WTC11 (cell line): Measurements from ENCODE around the gene ZNHIT2. TPM values are rescaled to one million over a fixed set of nuclear protein-coding genes. Genes with fewer than 3 reads are reported as not detected.

ENCODE experiments used
- ATAC-seq: fragments of 200-7000 bp; cut with Tn5 transposase; 2 replicates; pipeline ENCODE4 v1.10.0; 2021; ENCODE audit warnings: mild to moderate bottlenecking, moderate library complexity
- CTCF ChIA-PET: fragments of 300-600 bp; sonication (Branson Sonifier 250); formaldehyde crosslinking; loops from one replicate; lab custom pipeline; 2021; ENCODE audit warnings: antibody characterized with exemption; lab: Charles Lee
- POLR2A ChIA-PET: fragments of 350-600 bp; sonication (Branson Sonifier 250); formaldehyde crosslinking; loops from one replicate; lab custom pipeline; 2021; ENCODE audit warnings: antibody characterized with exemption; lab: Charles Lee
- DNase-seq: peaks from one replicate; pipeline ENCODE4 v3.0.0; 2021; ENCODE audit warnings: low spot score
- H3K27ac Mint-ChIP-seq: 2 replicates; pipeline ENCODE4 v1.8.0; 2021; ENCODE audit warnings: mixed read lengths
- H3K27me3 Mint-ChIP-seq: 2 replicates; pipeline ENCODE4 v1.8.0; 2021; ENCODE audit warnings: low read depth, mild to moderate bottlenecking, moderate library complexity, mixed read lengths
- H3K36me3 Mint-ChIP-seq: 2 replicates; pipeline ENCODE4 v1.8.0; 2021; ENCODE audit warnings: mixed read lengths
- H3K4me1 Mint-ChIP-seq: 2 replicates; pipeline ENCODE4 v1.8.0; 2022; ENCODE audit warnings: mixed read lengths
- H3K4me3 Mint-ChIP-seq: 2 replicates; pipeline ENCODE4 v1.8.0; 2021; ENCODE audit warnings: mild to moderate bottlenecking, moderate library complexity, mixed read lengths
- H3K9me3 Mint-ChIP-seq: 2 replicates; pipeline ENCODE4 v1.8.0; 2021; ENCODE audit warnings: mixed read lengths
- ATF3 ChIP-seq: sonication (generic); formaldehyde crosslinking; conservative IDR thresholded peaks from 2 replicates; pipeline ENCODE4 v1.8.1; 2022; ENCODE audit warnings: mild to moderate bottlenecking, missing genetic modification reagents
- CTCF ChIP-seq: fragments of 200-600 bp; IDR thresholded peaks from 2 replicates; pipeline ENCODE4 v1.8.0; 2022; ENCODE audit warnings: antibody characterized with exemption
- E2F5 ChIP-seq: sonication (generic); formaldehyde crosslinking; IDR thresholded peaks from 2 replicates; pipeline ENCODE4 v1.8.1; 2022; ENCODE audit warnings: mild to moderate bottlenecking, moderate library complexity, missing genetic modification reagents
- ELF4 ChIP-seq: sonication (generic); formaldehyde crosslinking; IDR thresholded peaks from 2 replicates; pipeline ENCODE4 v1.8.1; 2022; ENCODE audit warnings: low read depth, mild to moderate bottlenecking, moderate library complexity, missing genetic modification reagents
- FOXK1 ChIP-seq: sonication (generic); formaldehyde crosslinking; IDR thresholded peaks from 2 replicates; pipeline ENCODE4 v1.8.0; 2022; ENCODE audit warnings: mild to moderate bottlenecking, moderate library complexity, missing genetic modification reagents
- FOXP1 ChIP-seq: sonication (generic); formaldehyde crosslinking; IDR thresholded peaks from 2 replicates; pipeline ENCODE4 v1.8.0; 2022; ENCODE audit warnings: missing genetic modification reagents, mild to moderate bottlenecking, moderate library complexity, borderline replicate concordance
- GTF2I ChIP-seq: fragments of 250-450 bp; sonication (Bioruptor Pico); conservative IDR thresholded peaks from 2 replicates; pipeline ENCODE4 v1.4.0; 2021; ENCODE audit warnings: mild to moderate bottlenecking
- KAT7 ChIP-seq: sonication (generic); formaldehyde crosslinking; IDR thresholded peaks from 2 replicates; pipeline ENCODE4 v1.8.1; 2023; ENCODE audit warnings: missing genetic modification reagents, mild to moderate bottlenecking, borderline replicate concordance
- MYBL2 ChIP-seq: sonication (generic); formaldehyde crosslinking; IDR thresholded peaks from 2 replicates; pipeline ENCODE4 v1.8.1; 2023; ENCODE audit warnings: mild to moderate bottlenecking, moderate library complexity, missing genetic modification reagents
- PRRX2 ChIP-seq: fragments of 250-450 bp; sonication (Bioruptor Pico); IDR thresholded peaks from 2 replicates; pipeline ENCODE4 v1.8.0; 2021; ENCODE audit warnings: mild to moderate bottlenecking
- SOX15 ChIP-seq: fragments of 250-450 bp; sonication (Bioruptor Pico); IDR thresholded peaks from 2 replicates; pipeline ENCODE4 v1.9.0; 2021; ENCODE audit warnings: mild to moderate bottlenecking
- TP53 ChIP-seq: sonication (generic); formaldehyde crosslinking; IDR thresholded peaks from 2 replicates; pipeline ENCODE4 v1.8.1; 2023; ENCODE audit warnings: mild to moderate bottlenecking, missing genetic modification reagents
- ZNF219 ChIP-seq: sonication (generic); formaldehyde crosslinking; IDR thresholded peaks from 2 replicates; pipeline ENCODE4 v1.8.0; 2023; ENCODE audit warnings: missing genetic modification reagents, mild to moderate bottlenecking, borderline replicate concordance
- ZNF232 ChIP-seq: sonication (generic); formaldehyde crosslinking; IDR thresholded peaks from 2 replicates; pipeline ENCODE4 v1.8.0; 2022; ENCODE audit warnings: mild to moderate bottlenecking, missing genetic modification reagents
- ZNF317 ChIP-seq: sonication (generic); formaldehyde crosslinking; IDR thresholded peaks from 2 replicates; pipeline ENCODE4 v1.8.1; 2023; ENCODE audit warnings: low read depth, mild to moderate bottlenecking, moderate library complexity, missing genetic modification reagents, borderline replicate concordance
- ZNF423 ChIP-seq: fragments of 250-450 bp; sonication (Bioruptor Pico); IDR thresholded peaks from 2 replicates; pipeline ENCODE4 v2.1.2; 2022; ENCODE audit warnings: mild to moderate bottlenecking, moderate library complexity
- ZNF532 ChIP-seq: fragments of 250-450 bp; sonication (Bioruptor Pico); IDR thresholded peaks from 2 replicates; pipeline ENCODE4 v1.9.0; 2021; ENCODE audit warnings: mild to moderate bottlenecking, borderline replicate concordance
- ZNF671 ChIP-seq: fragments of 250-450 bp; sonication (Bioruptor Pico); IDR thresholded peaks from 2 replicates; pipeline ENCODE4 v1.8.0; 2021; ENCODE audit warnings: mild to moderate bottlenecking
- total RNA-seq: library from RNA; stranded (reverse); gene quantifications from 3 replicates; pipeline ENCODE4 v1.2.3, GENCODE V29; 2021
- TF ChIP-seq, protein P1 (sequence below): sonication (generic); formaldehyde crosslinking; IDR thresholded peaks from 2 replicates; pipeline ENCODE4 v1.8.1; 2022; ENCODE audit warnings: low read depth, missing genetic modification reagents, borderline replicate concordance
- TF ChIP-seq, protein P2 (sequence below): sonication (generic); formaldehyde crosslinking; IDR thresholded peaks from 2 replicates; pipeline ENCODE4 v1.8.0; 2022; ENCODE audit warnings: mild to moderate bottlenecking, missing genetic modification reagents

Gene ZNHIT2
- total RNA-seq, 1 experiment from 2014 or later: 16.7 TPM

DNA sequence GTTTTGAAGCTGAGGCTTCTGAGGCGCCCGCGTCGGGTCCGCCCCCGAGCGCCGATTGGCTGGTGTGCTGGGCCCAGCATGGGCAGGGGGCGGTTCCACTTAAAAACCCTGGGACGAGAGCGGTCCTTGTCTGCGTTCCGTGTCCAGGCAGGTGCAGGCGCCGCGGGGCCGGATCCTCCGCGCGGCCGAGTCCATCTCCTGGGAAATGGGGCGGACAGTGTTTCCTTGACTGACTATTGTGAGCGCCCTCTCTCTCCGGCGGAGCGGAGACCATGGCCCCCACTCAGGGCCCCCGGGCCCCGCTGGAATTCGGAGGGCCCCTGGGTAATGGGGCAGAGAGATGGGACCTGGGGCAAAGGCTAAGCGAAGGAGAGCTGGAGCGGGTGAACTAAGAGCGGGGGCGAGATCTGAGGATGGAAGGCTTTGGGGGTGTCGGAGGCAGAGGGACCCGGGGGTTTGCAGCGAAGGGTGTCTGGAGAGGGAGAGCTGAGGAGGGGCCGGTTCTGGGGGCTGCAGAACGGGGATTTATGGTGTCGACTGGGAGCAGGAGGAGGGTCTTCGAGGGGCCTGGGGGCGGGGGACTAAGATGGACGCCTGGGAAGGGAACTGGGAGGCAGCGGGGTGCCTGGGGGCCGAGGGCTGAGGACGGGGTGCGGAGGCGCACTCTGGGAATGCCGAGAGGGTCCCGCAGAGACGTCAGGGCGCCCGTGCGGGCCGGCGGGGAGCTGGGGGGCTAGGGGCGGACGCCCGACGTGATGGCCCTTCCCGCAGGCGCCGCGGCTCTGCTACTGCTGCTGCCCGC lies 5.6 kb downstream of the ZNHIT2 start, which contains the start of gene TM7SF2 (continued):
- TF ChIP-seq ZNF532 (peak; percentile 7; the same call in 1 of the 2 replicates), GTF2I (CRISPR knock-in tag) (no peak), ELF4 (CRISPR knock-in tag) (no peak), KAT7 (CRISPR knock-in tag) (no peak), TP53 (no peak)
- TF ChIP-seq, protein P1, sequence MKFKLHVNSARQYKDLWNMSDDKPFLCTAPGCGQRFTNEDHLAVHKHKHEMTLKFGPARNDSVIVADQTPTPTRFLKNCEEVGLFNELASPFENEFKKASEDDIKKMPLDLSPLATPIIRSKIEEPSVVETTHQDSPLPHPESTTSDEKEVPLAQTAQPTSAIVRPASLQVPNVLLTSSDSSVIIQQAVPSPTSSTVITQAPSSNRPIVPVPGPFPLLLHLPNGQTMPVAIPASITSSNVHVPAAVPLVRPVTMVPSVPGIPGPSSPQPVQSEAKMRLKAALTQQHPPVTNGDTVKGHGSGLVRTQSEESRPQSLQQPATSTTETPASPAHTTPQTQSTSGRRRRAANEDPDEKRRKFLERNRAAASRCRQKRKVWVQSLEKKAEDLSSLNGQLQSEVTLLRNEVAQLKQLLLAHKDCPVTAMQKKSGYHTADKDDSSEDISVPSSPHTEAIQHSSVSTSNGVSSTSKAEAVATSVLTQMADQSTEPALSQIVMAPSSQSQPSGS (CRISPR knock-in tag): no peak

- ATAC-seq: no peak
- H3K4me3 Mint-ChIP-seq: peak overlapping the region; percentile 91
- no peaks in the 10 kb centered on the region for H3K27me3 Mint-ChIP-seq
- ChIA-PET POLR2A (interaction anchor here (0.7 to 2.2 kb wide), 7 partner anchors 9 to 70 kb away, joined by 3 to 19 read pairs (median 6); partner anchors contain the start of genes CAPN1, FAU, MRPL49 and VPS51), CTCF (interaction anchor here (0.7 to 4.8 kb wide), 36 partner anchors 9 to 351 kb away, joined by 3 to 104 read pairs (median 5); partner anchors contain the start of genes ARL2, BATF2, CAPN1 and FAU)
- peaks cover 17% of the 10 kb centered on the region for H3K4me1 Mint-ChIP-seq
- no peak for TF ChIP-seq PRRX2 (CRISPR knock-in tag)
- TF ChIP-seq FOXK1 (CRISPR knock-in tag): 0 out of 2 replicates have a peak, but pooled peaks have one; percentile 60
- no peak for DNase-seq
- no peaks in the 10 kb centered on the region; the same call in 1 of the 2 replicates for H3K36me3 Mint-ChIP-seq
- H3K9me3 Mint-ChIP-seq: no peaks in the 10 kb centered on the region
- H3K27ac Mint-ChIP-seq: peak overlapping the region; percentile 76; the same call in 1 of the 2 replicates
These were observed 6.2 kb downstream of the ZNHIT2 start for GRCh38 chr11:65111159-65111743.

DNA sequence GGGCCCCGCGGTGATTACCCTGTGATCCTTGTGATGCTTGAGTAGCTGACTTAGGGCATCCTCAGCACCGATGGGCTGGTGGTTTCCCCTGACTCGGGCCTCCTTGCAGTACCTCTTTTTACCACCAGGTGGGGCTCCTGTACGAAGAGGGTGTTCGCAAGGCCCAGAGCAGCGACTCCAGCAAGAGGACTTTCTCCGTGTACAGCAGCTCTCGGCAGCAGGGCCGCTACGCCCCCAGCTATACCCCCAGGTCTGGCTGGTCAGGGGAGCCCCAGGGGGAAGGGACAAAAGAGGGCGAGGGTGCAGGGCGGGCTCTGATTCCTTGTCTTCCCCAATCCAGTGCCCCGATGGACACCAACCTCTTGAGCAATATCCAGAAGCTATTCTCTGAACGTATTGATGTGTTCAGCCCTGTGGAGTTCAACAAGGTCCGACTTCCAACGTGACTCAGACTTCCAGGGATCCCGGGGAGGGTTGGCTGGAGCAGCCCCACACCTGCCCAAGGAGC lies 7.1 kb downstream of the ZNHIT2 start:
- ATAC-seq: peak; percentile 37
- ChIA-PET POLR2A (interaction anchor here (0.5 to 2.1 kb wide), 5 partner anchors 12 to 71 kb away, joined by 3 to 9 read pairs (median 3); partner anchors contain the start of genes CAPN1, FAU, MRPL49 and VPS51), CTCF (interaction anchor here (0.5 to 4.8 kb wide), 49 partner anchors 10 to 702 kb away, joined by 3 to 104 read pairs (median 5); partner anchors contain the start of genes ARL2, BATF2, CAPN1 and CDCA5)
- no peak overlapping the region for H3K4me3 Mint-ChIP-seq
- H3K27ac Mint-ChIP-seq: no peak overlapping the region
- peaks cover 1% of the 10 kb centered on the region for H3K36me3 Mint-ChIP-seq
- no peaks in the 10 kb centered on the region for H3K27me3 Mint-ChIP-seq
- H3K4me1 Mint-ChIP-seq: peaks cover 17% of the 10 kb centered on the region
- DNase-seq: peak; percentile 98
- no peaks in the 10 kb centered on the region for H3K9me3 Mint-ChIP-seq
- TF ChIP-seq, protein P1 (CRISPR knock-in tag): no peak
- no peak for TF ChIP-seq E2F5 (CRISPR knock-in tag)
- TF ChIP-seq ZNF423 (CRISPR knock-in tag): no peak
- no peak for TF ChIP-seq MYBL2 (CRISPR knock-in tag)
- no peak for TF ChIP-seq ZNF232 (CRISPR knock-in tag)
- TF ChIP-seq ZNF317 (CRISPR knock-in tag): no peak
- TF ChIP-seq ZNF219 (CRISPR knock-in tag): no peak
- no peak for TF ChIP-seq SOX15 (CRISPR knock-in tag)
- TF ChIP-seq CTCF: peak; percentile 100
- TF ChIP-seq, protein P2, sequence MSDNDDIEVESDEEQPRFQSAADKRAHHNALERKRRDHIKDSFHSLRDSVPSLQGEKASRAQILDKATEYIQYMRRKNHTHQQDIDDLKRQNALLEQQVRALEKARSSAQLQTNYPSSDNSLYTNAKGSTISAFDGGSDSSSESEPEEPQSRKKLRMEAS (CRISPR knock-in tag): 0 out of 2 replicates have a peak, but pooled peaks have one; percentile 12
- TF ChIP-seq ZNF671: no peak
- TF ChIP-seq FOXP1 (CRISPR knock-in tag): no peak
- no peak for TF ChIP-seq ATF3 (CRISPR knock-in tag)
